Astrocyte of the spinal cord (primary cell): ENCODE data around the gene PRKCSH.
A peak's percentile ranks its signal among the peaks of the same experiment; 100 is the strongest.

Source experiments
- DNase-seq: peaks from one replicate; pipeline ENCODE4 v3.0.0; 2011; ENCODE audit warnings: low read depth, low spot score
- H3K4me3 ChIP-seq: 2 replicates; pipeline ENCODE4 v1.5.1; 2011; ENCODE audit warnings: low read depth, mild to moderate bottlenecking, low read length, moderate library complexity
- CTCF ChIP-seq: IDR thresholded peaks from 2 replicates; pipeline ENCODE4 v1.5.1; 2012; ENCODE audit warnings: low read depth, mild to moderate bottlenecking, low read length, inconsistent platforms
- in situ Hi-C: cut with HindIII; loops from 2 replicates; pipeline ENCODE4 v1.10.0; 2017; ENCODE audit warnings: low sequenced_read_pairs

PRKCSH gene

GRCh38 chr19:11495885-11496284 lies 60.5 kb downstream of the PRKCSH start:
- no peak for TF ChIP-seq CTCF
- in situ Hi-C loops, result no loop called here
- H3K4me3 ChIP-seq, result no peak overlapping the region
- DNase-seq, result no peak

- TF ChIP-seq CTCF, result peak; percentile 84
- DNase-seq, result peak; percentile 75
- H3K4me3 ChIP-seq, result no peak overlapping the region
- in situ Hi-C loops, result no loop called here
Observed at GRCh38 chr19:11496391-11497163, 61.1 kb downstream of the PRKCSH start.

- no peak for TF ChIP-seq CTCF
- in situ Hi-C loops, result no loop called here
- H3K4me3 ChIP-seq, result no peak overlapping the region
- no peak for DNase-seq
Observed at GRCh38 chr19:11499220-11499726, 63.8 kb downstream of the PRKCSH start.

- in situ Hi-C loops, result no loop called here
- H3K4me3 ChIP-seq, result no peak overlapping the region
- TF ChIP-seq CTCF, result no peak
- no peak for DNase-seq
Observed at GRCh38 chr19:11499890-11500420, 64.5 kb downstream of the PRKCSH start.
